Measurements from ENCODE around the gene SLC17A9. TPM values are rescaled to one million over a fixed set of nuclear protein-coding genes. Genes with fewer than 3 reads are reported as not detected.

SLC17A9 gene
- total and polyA plus RNA-seq, 2 experiments from 2014 or later: 11.1 to 23.2 TPM

- 7 to 8% methylated on average over 33 to 45 of the region's 46 CpGs for WGBS, 2 experiments (ENCODE audit: low coverage in 1 of 2, low lambda C conversion rate in 2 of 2, missing lambda C conversion rate in 2 of 2)
- no peak overlapping the region for H3K4me3 ChIP-seq
- H3K27ac ChIP-seq: no peak overlapping the region
- no peaks in the 10 kb centered on the region for H3K9me3 ChIP-seq (ENCODE audit: low read depth)
- TF ChIP-seq EZH2 (IDR thresholded peaks at IDR 0.05; ENCODE audit: insufficient read depth, poor library complexity, severe bottlenecking) (peak; percentile 84), EZH2phosphoT487 (IDR thresholded peaks at IDR 0.05; ENCODE audit: insufficient read depth, low read depth) (no peak)
- no peaks in the 10 kb centered on the region for H3K9me2 ChIP-seq (ENCODE audit: insufficient read depth)
- H3K4me2 ChIP-seq (ENCODE audit: unreplicated experiment): no peak overlapping the region
- H3F3A ChIP-seq (ENCODE audit: insufficient read depth): no peaks in the 10 kb centered on the region
- H3K27me3 ChIP-seq (replicated peaks; ENCODE audit: insufficient read depth): peaks cover 84% of the 10 kb centered on the region
- no peaks in the 10 kb centered on the region for H4K20me1 ChIP-seq (ENCODE audit: insufficient read depth)
- no peak overlapping the region for H2AFZ ChIP-seq
- no peaks in the 10 kb centered on the region for H3K36me3 ChIP-seq (ENCODE audit: low read depth)
- no peaks in the 10 kb centered on the region for H3K79me2 ChIP-seq (ENCODE audit: insufficient read depth)
- no peaks in the 10 kb centered on the region for H3K4me1 ChIP-seq (ENCODE audit: insufficient read depth)
- in situ Hi-C loops (cut with MboI): no loop called here
- H3K9ac ChIP-seq: no peak overlapping the region
- no peak for DNase-seq
Measured at GRCh38 chr20:63007646-63008488, 55.4 kb downstream of the SLC17A9 start.

GRCh38 chr20:63008541-63009044, 56.1 kb downstream of the SLC17A9 start:
- Histone ChIP-seq H3K27ac (no peak overlapping the region), H3K9me3 (ENCODE audit: low read depth) (no peaks in the 10 kb centered on the region), H3K27me3 (replicated peaks; ENCODE audit: insufficient read depth) (peaks cover 84% of the 10 kb centered on the region), H3F3A (ENCODE audit: insufficient read depth) (no peaks in the 10 kb centered on the region), H3K79me2 (ENCODE audit: insufficient read depth) (no peaks in the 10 kb centered on the region), H3K4me2 (ENCODE audit: unreplicated experiment) (no peak overlapping the region), H2AFZ (no peak overlapping the region), H3K9ac (no peak overlapping the region), H3K9me2 (ENCODE audit: insufficient read depth) (no peaks in the 10 kb centered on the region), H4K20me1 (ENCODE audit: insufficient read depth) (no peaks in the 10 kb centered on the region), H3K4me3 (no peak overlapping the region), H3K4me1 (ENCODE audit: insufficient read depth) (no peaks in the 10 kb centered on the region), H3K36me3 (ENCODE audit: low read depth) (no peaks in the 10 kb centered on the region)
- in situ Hi-C loops (cut with MboI): no loop called here
- 7 to 9% methylated on average over 16 to 21 of the region's 21 CpGs for WGBS, 2 experiments (ENCODE audit: low coverage in 1 of 2, low lambda C conversion rate in 2 of 2, missing lambda C conversion rate in 2 of 2)
- no peak for DNase-seq
- peak; percentile 81 for TF ChIP-seq EZH2 (IDR thresholded peaks at IDR 0.05; ENCODE audit: insufficient read depth, poor library complexity, severe bottlenecking)
- TF ChIP-seq EZH2phosphoT487 (IDR thresholded peaks at IDR 0.05; ENCODE audit: insufficient read depth, low read depth): 0 out of 2 replicates have a peak, but pooled peaks have one; percentile 42

- no peaks in the 10 kb centered on the region for H3K79me2 ChIP-seq (ENCODE audit: insufficient read depth)
- H3F3A ChIP-seq (ENCODE audit: insufficient read depth): no peaks in the 10 kb centered on the region
- H3K4me3 ChIP-seq: no peak overlapping the region
- H3K36me3 ChIP-seq (ENCODE audit: low read depth): no peaks in the 10 kb centered on the region
- in situ Hi-C loops (cut with MboI): no loop called here
- no peaks in the 10 kb centered on the region for H3K9me3 ChIP-seq (ENCODE audit: low read depth)
- no peaks in the 10 kb centered on the region for H3K4me1 ChIP-seq (ENCODE audit: insufficient read depth)
- H4K20me1 ChIP-seq (ENCODE audit: insufficient read depth): no peaks in the 10 kb centered on the region
- no peak overlapping the region for H2AFZ ChIP-seq
- WGBS, 2 experiments (ENCODE audit: low coverage in 1 of 2, low lambda C conversion rate in 2 of 2, missing lambda C conversion rate in 2 of 2): 11 to 15% methylated on average over 49 to 51 of the region's 54 CpGs
- H3K9me2 ChIP-seq (ENCODE audit: insufficient read depth): no peaks in the 10 kb centered on the region
- no peak for TF ChIP-seq EZH2 (IDR thresholded peaks at IDR 0.05; ENCODE audit: insufficient read depth, poor library complexity, severe bottlenecking)
- TF ChIP-seq EZH2phosphoT487 (IDR thresholded peaks at IDR 0.05; ENCODE audit: insufficient read depth, low read depth): 0 out of 2 replicates have a peak, but pooled peaks have one; percentile 5
- no peak overlapping the region for H3K9ac ChIP-seq
- H3K4me2 ChIP-seq (ENCODE audit: unreplicated experiment): no peak overlapping the region
- peaks cover 84% of the 10 kb centered on the region for H3K27me3 ChIP-seq (replicated peaks; ENCODE audit: insufficient read depth)
- DNase-seq: peak; percentile 80
- no peak overlapping the region for H3K27ac ChIP-seq
Measured at GRCh38 chr20:63009045-63009961, 56.8 kb downstream of the SLC17A9 start.
